IMR-90 (cell line): ENCODE data around the gene RERE. TPM values are rescaled to one million over a fixed set of nuclear protein-coding genes. Genes with fewer than 3 reads are reported as not detected.

Source experiments
- ATAC-seq: fragments of 200-7000 bp; cut with Tn5 transposase; 2 replicates; pipeline ENCODE4 v1.9.1; 2020; ENCODE audit warnings: low read depth, mild to moderate bottlenecking, moderate library complexity
- BruUV-seq: library from RNA; stranded (reverse); fragments of 400-500 nt; replicated peaks from 2 replicates; lab custom pipeline; 2021; lab: Mats Ljungman, UMichigan
- CTCF ChIA-PET: fragments of 300-600 bp; formaldehyde crosslinking; extraction: SDS; loops from one replicate; lab custom pipeline; 2021; ENCODE audit warnings: antibody characterized with exemption; lab: Yijun Ruan, JAX
- POLR2A ChIA-PET: fragments of 300-600 bp; sonication (Branson Sonifier 250); formaldehyde crosslinking; loops from one replicate; lab custom pipeline; 2022; ENCODE audit warnings: antibody characterized with exemption; ENCODE audit not compliant: unreplicated experiment; lab: Charles Lee
- DNase-seq: peaks from one replicate; pipeline ENCODE4 v3.0.0; 2013
- H2AFZ ChIP-seq: replicated peaks from 2 replicates; pipeline ENCODE3; 2013; ENCODE audit warnings: low read length, mild to moderate bottlenecking; ENCODE audit not compliant: poor library complexity
- H2AK5ac ChIP-seq: 2 replicates; pipeline ENCODE4 v1.6.1; 2013; ENCODE audit warnings: low read depth, low read length, inconsistent platforms
- H2AK9ac ChIP-seq: replicated peaks from 2 replicates; pipeline ENCODE3; 2013; ENCODE audit warnings: mild to moderate bottlenecking, low read depth, low read length, moderate library complexity; ENCODE audit not compliant: poor library complexity
- H2BK120ac ChIP-seq: 2 replicates; pipeline ENCODE4 v1.6.1; 2013; ENCODE audit warnings: low read depth, low read length, inconsistent platforms
- H2BK15ac ChIP-seq: 3 replicates; pipeline ENCODE4 v1.6.1; 2013; ENCODE audit warnings: low read depth, low read length, inconsistent platforms
- H2BK20ac ChIP-seq: 2 replicates; pipeline ENCODE4 v1.6.1; 2013; ENCODE audit warnings: low read depth, mild to moderate bottlenecking, inconsistent platforms, low read length, moderate library complexity
- H2BK5ac ChIP-seq: 2 replicates; pipeline ENCODE4 v1.6.1; 2013; ENCODE audit warnings: mild to moderate bottlenecking, low read depth, low read length, inconsistent platforms; ENCODE audit not compliant: poor library complexity, severe bottlenecking
- H3K14ac ChIP-seq: replicated peaks from 2 replicates; pipeline ENCODE4 v1.6.1; 2013; ENCODE audit warnings: low read depth, low read length, inconsistent platforms
- H3K18ac ChIP-seq: 2 replicates; pipeline ENCODE4 v1.6.1; 2013; ENCODE audit warnings: low read depth, low read length, control low read depth
- H3K23ac ChIP-seq: 2 replicates; pipeline ENCODE4 v1.6.1; 2013; ENCODE audit warnings: low read depth, low read length, inconsistent platforms
- H3K27ac ChIP-seq: 2 replicates; pipeline ENCODE4 v1.5.1; 2013; ENCODE audit warnings: mild to moderate bottlenecking, control low read depth, low read length; ENCODE audit not compliant: insufficient read depth
- H3K27me3 ChIP-seq: 2 replicates; pipeline ENCODE4 v1.6.1; 2013; ENCODE audit warnings: low read length; ENCODE audit not compliant: control insufficient read depth, insufficient read depth
- H3K36me3 ChIP-seq: 2 replicates; pipeline ENCODE4 v1.6.1; 2013; ENCODE audit warnings: low read length, mixed read lengths; ENCODE audit not compliant: control insufficient read depth, insufficient read depth
- H3K4ac ChIP-seq: 2 replicates; pipeline ENCODE4 v1.6.1; 2013; ENCODE audit warnings: low read depth, low read length, inconsistent platforms
- H3K4me1 ChIP-seq: 2 replicates; pipeline ENCODE4 v1.6.1; 2013; ENCODE audit warnings: low read length, mixed read lengths; ENCODE audit not compliant: control insufficient read depth, insufficient read depth
- H3K4me2 ChIP-seq: 2 replicates; pipeline ENCODE4 v1.6.1; 2013; ENCODE audit warnings: low read depth, mild to moderate bottlenecking, control low read depth, low read length, moderate library complexity
- H3K4me3 ChIP-seq: 2 replicates; pipeline ENCODE4 v1.5.1; 2013; ENCODE audit warnings: low read depth, mild to moderate bottlenecking, control low read depth, low read length, moderate library complexity; ENCODE audit not compliant: insufficient read depth
- H3K56ac ChIP-seq: 2 replicates; pipeline ENCODE4 v1.6.1; 2013; ENCODE audit warnings: low read length, inconsistent platforms; ENCODE audit not compliant: insufficient read depth; ENCODE audit errors: extremely low read depth
- H3K79me1 ChIP-seq, 2 experiments: 2 replicates each; pipeline ENCODE4 v1.6.1; 2013; ENCODE audit warnings: low read length in 2 of 2, inconsistent platforms in 1 of 2, low read depth in 1 of 2
- H3K9ac ChIP-seq: 2 replicates; pipeline ENCODE4 v1.6.1; 2013; ENCODE audit warnings: low read depth, low read length, control low read depth
- H3K9me1 ChIP-seq: 2 replicates; pipeline ENCODE4 v1.6.1; 2013; ENCODE audit warnings: low read length, inconsistent platforms; ENCODE audit not compliant: insufficient read depth
- H3K9me3 ChIP-seq: 2 replicates; pipeline ENCODE4 v1.6.1; 2013; ENCODE audit warnings: low read length; ENCODE audit not compliant: control insufficient read depth, insufficient read depth
- H4K20me1 ChIP-seq: 2 replicates; pipeline ENCODE4 v1.6.1; 2013; ENCODE audit warnings: low read length, inconsistent platforms; ENCODE audit not compliant: insufficient read depth
- H4K5ac ChIP-seq: 2 replicates; pipeline ENCODE4 v1.6.1; 2013; ENCODE audit warnings: mild to moderate bottlenecking, low read depth, low read length, control low read depth
- H4K8ac ChIP-seq, 2 experiments: 2 replicates each; pipeline ENCODE4 v1.6.1; 2013; ENCODE audit warnings: low read depth in 2 of 2, low read length in 2 of 2, control low read depth in 1 of 2, inconsistent platforms in 1 of 2
- H4K91ac ChIP-seq: 2 replicates; pipeline ENCODE4 v1.6.1; 2013; ENCODE audit warnings: low read depth, low read length, inconsistent platforms; ENCODE audit not compliant: insufficient read depth
- BHLHE40 ChIP-seq: fragments of 150-350 bp; IDR thresholded peaks from 2 replicates; pipeline ENCODE4 v1.6.1; 2016; ENCODE audit warnings: mild to moderate bottlenecking, low read depth, low read length
- CEBPB ChIP-seq: IDR thresholded peaks from 2 replicates; pipeline ENCODE4 v1.6.1; 2012; ENCODE audit warnings: low read depth, low read length, improper control_type of control experiment
- CHD1 ChIP-seq: IDR thresholded peaks from 2 replicates; pipeline ENCODE4 v1.6.1; 2012; ENCODE audit warnings: low read depth, low read length, improper control_type of control experiment
- FOS ChIP-seq: fragments of 150-350 bp; IDR thresholded peaks from 2 replicates; pipeline ENCODE4 v1.6.1; 2016; ENCODE audit warnings: low read depth, low read length
- MAFK ChIP-seq: IDR thresholded peaks from 2 replicates; pipeline ENCODE4 v1.6.1; 2012; ENCODE audit warnings: low read depth, low read length, improper control_type of control experiment
- MAZ ChIP-seq: IDR thresholded peaks from 2 replicates; pipeline ENCODE4 v1.6.1; 2012; ENCODE audit warnings: low read depth, mild to moderate bottlenecking, low read length, improper control_type of control experiment, moderate library complexity, borderline replicate concordance
- MXI1 ChIP-seq: IDR thresholded peaks from 2 replicates; pipeline ENCODE4 v1.6.1; 2012; ENCODE audit warnings: low read depth, mild to moderate bottlenecking, low read length, moderate library complexity, borderline replicate concordance
- NFE2L2 ChIP-seq: fragments of 150-350 bp; IDR thresholded peaks from 2 replicates; pipeline ENCODE4 v1.6.1; 2016; ENCODE audit warnings: low read depth, mild to moderate bottlenecking, low read length
- POLR2A ChIP-seq: IDR thresholded peaks from 2 replicates; pipeline ENCODE4 v1.6.1; 2012; ENCODE audit warnings: mild to moderate bottlenecking, low read depth, low read length
- RAD21 ChIP-seq: IDR thresholded peaks from 2 replicates; pipeline ENCODE4 v1.6.1; 2012; ENCODE audit warnings: low read length, improper control_type of control experiment
- RCOR1 ChIP-seq: IDR thresholded peaks from 2 replicates; pipeline ENCODE4 v1.6.1; 2012; ENCODE audit warnings: mild to moderate bottlenecking, low read length, improper control_type of control experiment; ENCODE audit not compliant: insufficient replicate concordance
- RFX5 ChIP-seq: IDR thresholded peaks from 2 replicates; pipeline ENCODE4 v1.8.0; 2012; ENCODE audit warnings: low read depth, mild to moderate bottlenecking, low read length, moderate library complexity
- SMC3 ChIP-seq: fragments of 150-350 bp; IDR thresholded peaks from 2 replicates; pipeline ENCODE4 v1.6.1; 2016; ENCODE audit warnings: low read depth, mild to moderate bottlenecking, antibody characterized with exemption, low read length, moderate library complexity
- WGBS, 2 experiments: methylation state at CpG; one replicate each; pipeline versions ENCODE4 v1.1.5 to v1.1.7; 2013; ENCODE audit warnings: missing lambda C conversion rate in 2 of 2; ENCODE audit not compliant: insufficient read length in 1 of 2; ENCODE audit errors: extremely low coverage in 2 of 2; 5-methylcytosine and 5-hydroxymethylcytosine counted together
- dilution Hi-C: fragments of 300-500 bp; cut with HindIII; formaldehyde crosslinking; loops from one replicate; pipeline ENCODE4 v1.14.3; 2018; ENCODE audit warnings: low sequenced_read_pairs; ENCODE audit not compliant: unreplicated experiment
- in situ Hi-C: fragments of 300-500 bp; cut with MboI; formaldehyde crosslinking; loops from 3 replicates; pipeline ENCODE4 v1.14.3; 2019; ENCODE audit warnings: low sequenced_read_pairs, inconsistent platforms, mixed read lengths
- intact Hi-C: fragments of 100-400 bp; cut with micrococcal nuclease; formaldehyde crosslinking; loops from 2 replicates; pipeline ENCODE4 v1.10.0; 2022
- polyA plus RNA-seq, 3 experiments: library from polyadenylated mRNA; depleted of rRNA; stranded (reverse); fragments of >200 nt; gene quantifications; 2 replicates each; pipeline ENCODE4 v1.2.3, GENCODE V29; 2012; ENCODE audit warnings: low replicate concordance in 1 of 3
- total RNA-seq: library from RNA; depleted of rRNA; stranded (reverse); fragments of >200 nt; gene quantifications from 2 replicates; pipeline ENCODE4 v1.2.3, GENCODE V29; 2012
- TF ChIP-seq, protein P1 (sequence below): conservative IDR thresholded peaks from 2 replicates; pipeline ENCODE4 v1.5.1; 2012; ENCODE audit warnings: mild to moderate bottlenecking, low read depth, low read length, improper control_type of control experiment
- TF ChIP-seq, protein P2 (sequence below): fragments of 150-350 bp; IDR thresholded peaks from 2 replicates; pipeline ENCODE4 v1.6.1; 2016; ENCODE audit warnings: low read depth, mild to moderate bottlenecking, low read length, moderate library complexity, borderline replicate concordance
- TF ChIP-seq, protein P3 (sequence below): fragments of 150-350 bp; IDR thresholded peaks from 2 replicates; pipeline ENCODE4 v1.6.1; 2017; ENCODE audit warnings: mild to moderate bottlenecking, antibody characterized with exemption, low read length, low read depth

Gene RERE
- total and polyA plus RNA-seq, 2 of the 4 experiments (the other 2 are of a cell fraction): 11.5 to 25.1 TPM

DNA sequence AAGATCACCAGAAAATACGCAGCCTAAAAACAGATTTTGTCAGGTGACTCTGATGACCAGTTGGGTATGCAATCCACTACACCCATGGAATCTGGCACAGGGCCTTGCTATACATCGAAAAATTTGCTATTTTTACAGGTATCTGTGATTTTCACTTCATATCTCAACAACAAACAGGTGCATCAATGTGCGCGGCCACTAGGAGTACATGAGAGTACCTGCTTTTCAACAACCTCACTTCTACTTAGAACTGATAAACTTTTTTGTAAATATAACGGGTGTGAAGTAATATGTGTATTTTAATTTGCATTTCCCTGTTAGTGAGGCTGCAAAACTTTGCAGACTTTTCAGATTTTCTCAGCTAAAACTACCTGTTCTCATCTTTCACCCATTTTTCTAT is 418.8 kb downstream of the RERE start:
- TF ChIP-seq POLR2A: no peak
- TF ChIP-seq, protein P1, sequence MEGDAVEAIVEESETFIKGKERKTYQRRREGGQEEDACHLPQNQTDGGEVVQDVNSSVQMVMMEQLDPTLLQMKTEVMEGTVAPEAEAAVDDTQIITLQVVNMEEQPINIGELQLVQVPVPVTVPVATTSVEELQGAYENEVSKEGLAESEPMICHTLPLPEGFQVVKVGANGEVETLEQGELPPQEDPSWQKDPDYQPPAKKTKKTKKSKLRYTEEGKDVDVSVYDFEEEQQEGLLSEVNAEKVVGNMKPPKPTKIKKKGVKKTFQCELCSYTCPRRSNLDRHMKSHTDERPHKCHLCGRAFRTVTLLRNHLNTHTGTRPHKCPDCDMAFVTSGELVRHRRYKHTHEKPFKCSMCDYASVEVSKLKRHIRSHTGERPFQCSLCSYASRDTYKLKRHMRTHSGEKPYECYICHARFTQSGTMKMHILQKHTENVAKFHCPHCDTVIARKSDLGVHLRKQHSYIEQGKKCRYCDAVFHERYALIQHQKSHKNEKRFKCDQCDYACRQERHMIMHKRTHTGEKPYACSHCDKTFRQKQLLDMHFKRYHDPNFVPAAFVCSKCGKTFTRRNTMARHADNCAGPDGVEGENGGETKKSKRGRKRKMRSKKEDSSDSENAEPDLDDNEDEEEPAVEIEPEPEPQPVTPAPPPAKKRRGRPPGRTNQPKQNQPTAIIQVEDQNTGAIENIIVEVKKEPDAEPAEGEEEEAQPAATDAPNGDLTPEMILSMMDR: no peak
- TF ChIP-seq NFE2L2: no peak
- TF ChIP-seq, protein P2, sequence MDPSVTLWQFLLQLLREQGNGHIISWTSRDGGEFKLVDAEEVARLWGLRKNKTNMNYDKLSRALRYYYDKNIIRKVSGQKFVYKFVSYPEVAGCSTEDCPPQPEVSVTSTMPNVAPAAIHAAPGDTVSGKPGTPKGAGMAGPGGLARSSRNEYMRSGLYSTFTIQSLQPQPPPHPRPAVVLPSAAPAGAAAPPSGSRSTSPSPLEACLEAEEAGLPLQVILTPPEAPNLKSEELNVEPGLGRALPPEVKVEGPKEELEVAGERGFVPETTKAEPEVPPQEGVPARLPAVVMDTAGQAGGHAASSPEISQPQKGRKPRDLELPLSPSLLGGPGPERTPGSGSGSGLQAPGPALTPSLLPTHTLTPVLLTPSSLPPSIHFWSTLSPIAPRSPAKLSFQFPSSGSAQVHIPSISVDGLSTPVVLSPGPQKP: no peak
- no peak for TF ChIP-seq RAD21
- no peak for TF ChIP-seq BHLHE40
- TF ChIP-seq MAFK: no peak
- TF ChIP-seq MXI1: no peak
- TF ChIP-seq RCOR1: no peak
- TF ChIP-seq CEBPB: no peak
- TF ChIP-seq MAZ: no peak
- TF ChIP-seq, protein P3, sequence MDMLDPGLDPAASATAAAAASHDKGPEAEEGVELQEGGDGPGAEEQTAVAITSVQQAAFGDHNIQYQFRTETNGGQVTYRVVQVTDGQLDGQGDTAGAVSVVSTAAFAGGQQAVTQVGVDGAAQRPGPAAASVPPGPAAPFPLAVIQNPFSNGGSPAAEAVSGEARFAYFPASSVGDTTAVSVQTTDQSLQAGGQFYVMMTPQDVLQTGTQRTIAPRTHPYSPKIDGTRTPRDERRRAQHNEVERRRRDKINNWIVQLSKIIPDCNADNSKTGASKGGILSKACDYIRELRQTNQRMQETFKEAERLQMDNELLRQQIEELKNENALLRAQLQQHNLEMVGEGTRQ: no peak
- TF ChIP-seq CHD1: no peak
- no peak for TF ChIP-seq RFX5
- no peak for TF ChIP-seq FOS
- no peak for TF ChIP-seq SMC3
- H3K36me3 ChIP-seq: peaks cover 25% of the 10 kb centered on the region
- no peak overlapping the region for H3K4me2 ChIP-seq
- H3K9ac ChIP-seq: no peak overlapping the region
- no peak overlapping the region for H3K27ac ChIP-seq
- ChIA-PET POLR2A (no interaction called here), CTCF (no interaction called here)
- H4K91ac ChIP-seq: no peak overlapping the region
- H2AK9ac ChIP-seq: no peak overlapping the region
- ATAC-seq (no peak), DNase-seq (no peak)
- H3K18ac ChIP-seq: no peak overlapping the region
- no peak overlapping the region for H2BK120ac ChIP-seq
- no CpG with 5 or more reads among the region's 5 CpGs for WGBS, 2 experiments
- peak overlapping the region; percentile 1 for H2BK5ac ChIP-seq
- H3K9me3 ChIP-seq: no peaks in the 10 kb centered on the region
- H3K56ac ChIP-seq: no peak overlapping the region
- dilution Hi-C loops (no loop called here), in situ Hi-C loops (no loop called here), intact Hi-C loops (no loop called here)
- no peak overlapping the region for H2AFZ ChIP-seq
- no peak overlapping the region for H2BK15ac ChIP-seq
- peaks cover 26% of the 10 kb centered on the region; the same call in 1 of the 2 replicates for H4K20me1 ChIP-seq
- H3K9me1 ChIP-seq: peaks cover 14% of the 10 kb centered on the region
- no TSS peak for BruUV-seq
- H2BK20ac ChIP-seq: no peak overlapping the region
- H3K14ac ChIP-seq: no peak overlapping the region
- H4K5ac ChIP-seq: no peak overlapping the region
- H3K79me1 ChIP-seq: peaks cover 27 to 69% of the 10 kb centered on the region in 2 experiments
- no peaks in the 10 kb centered on the region for H3K27me3 ChIP-seq
- H3K4ac ChIP-seq: no peak overlapping the region
- H3K4me1 ChIP-seq: peaks cover 25% of the 10 kb centered on the region
- H3K23ac ChIP-seq: no peak overlapping the region
- H4K8ac ChIP-seq: no peak overlapping the region
- no peak overlapping the region for H3K4me3 ChIP-seq
- peak overlapping the region; percentile 19; the same call in 1 of the 2 replicates for H2AK5ac ChIP-seq
